ENCODE data around the gene SAMD11. TPM values are rescaled to one million over a fixed set of nuclear protein-coding genes. Genes with fewer than 3 reads are reported as not detected.

Gene SAMD11
- total RNA-seq, 1 experiment from 2014 or later, result 13.5 TPM

DNA sequence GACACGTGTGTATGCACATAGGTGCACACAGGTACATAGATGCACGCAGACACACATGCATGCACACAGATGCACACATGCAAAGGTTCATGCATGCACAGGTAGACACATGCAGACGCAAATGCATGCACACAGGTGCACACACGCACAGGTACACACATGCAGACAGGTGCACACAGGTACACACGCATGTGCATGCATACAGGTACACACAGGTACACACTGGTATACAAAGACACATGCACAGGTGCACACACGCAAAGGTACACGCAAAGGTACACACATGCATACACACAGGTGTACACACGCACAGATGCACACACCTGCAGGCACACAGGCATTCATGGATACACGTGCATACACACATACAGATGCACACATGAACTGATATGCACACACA lies 26.5 kb downstream of the SAMD11 start:
- H4K5ac ChIP-seq (ENCODE audit: insufficient read length, low read depth, low read length), result no peak overlapping the region
- TF ChIP-seq, protein P1, sequence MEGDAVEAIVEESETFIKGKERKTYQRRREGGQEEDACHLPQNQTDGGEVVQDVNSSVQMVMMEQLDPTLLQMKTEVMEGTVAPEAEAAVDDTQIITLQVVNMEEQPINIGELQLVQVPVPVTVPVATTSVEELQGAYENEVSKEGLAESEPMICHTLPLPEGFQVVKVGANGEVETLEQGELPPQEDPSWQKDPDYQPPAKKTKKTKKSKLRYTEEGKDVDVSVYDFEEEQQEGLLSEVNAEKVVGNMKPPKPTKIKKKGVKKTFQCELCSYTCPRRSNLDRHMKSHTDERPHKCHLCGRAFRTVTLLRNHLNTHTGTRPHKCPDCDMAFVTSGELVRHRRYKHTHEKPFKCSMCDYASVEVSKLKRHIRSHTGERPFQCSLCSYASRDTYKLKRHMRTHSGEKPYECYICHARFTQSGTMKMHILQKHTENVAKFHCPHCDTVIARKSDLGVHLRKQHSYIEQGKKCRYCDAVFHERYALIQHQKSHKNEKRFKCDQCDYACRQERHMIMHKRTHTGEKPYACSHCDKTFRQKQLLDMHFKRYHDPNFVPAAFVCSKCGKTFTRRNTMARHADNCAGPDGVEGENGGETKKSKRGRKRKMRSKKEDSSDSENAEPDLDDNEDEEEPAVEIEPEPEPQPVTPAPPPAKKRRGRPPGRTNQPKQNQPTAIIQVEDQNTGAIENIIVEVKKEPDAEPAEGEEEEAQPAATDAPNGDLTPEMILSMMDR (conservative IDR thresholded peaks at IDR 0.05), result no peak
- H3K4ac ChIP-seq (ENCODE audit: low read depth, low read length), result no peak overlapping the region
- Mint-ChIP-seq H3K4me1 (peaks cover 0 to 5% of the 10 kb centered on the region in 2 experiments; a peak in 1 of 4 replicates), H3K36me3 (ENCODE audit: insufficient read depth in 1 of 3, low read depth in 3 of 3) (peaks cover 43 to 85% (median 80%) of the 10 kb centered on the region in 3 experiments; a peak in 6 of 7 replicates), H3K27me3 (ENCODE audit: low read depth) (no peaks in the 10 kb centered on the region), H3K9me3 (no peaks in the 10 kb centered on the region; a peak in 2 of 5 replicates), H3K4me3 (no peak overlapping the region), H3K27ac (no peak overlapping the region)
- H2BK20ac ChIP-seq (ENCODE audit: low read depth, low read length, poor library complexity, severe bottlenecking), result no peak overlapping the region
- H4K20me1 ChIP-seq (ENCODE audit: control insufficient read depth, insufficient read depth, insufficient read length), result no peaks in the 10 kb centered on the region
- H2BK120ac ChIP-seq (ENCODE audit: low read depth, low read length, poor library complexity, severe bottlenecking), result no peak overlapping the region
- no peaks in the 10 kb centered on the region for H3K79me1 ChIP-seq (ENCODE audit: insufficient read depth, low read depth, low read length, poor library complexity, severe bottlenecking)
- H2AK5ac ChIP-seq (ENCODE audit: insufficient read length, low read length), result no peak overlapping the region
- H2BK5ac ChIP-seq (ENCODE audit: insufficient read length, low read length), result no peak overlapping the region
- H3K9me3 ChIP-seq (ENCODE audit: control insufficient read depth, low read depth, low read length), result no peaks in the 10 kb centered on the region
- H3K23ac ChIP-seq (ENCODE audit: insufficient read length, low read depth, low read length), result no peak overlapping the region
- H3K27me3 ChIP-seq (ENCODE audit: insufficient read depth, low read length), result no peaks in the 10 kb centered on the region
- no peaks in the 10 kb centered on the region for H3K79me2 ChIP-seq (ENCODE audit: insufficient read depth, low read length)
- H3K9ac ChIP-seq (ENCODE audit: extremely low read depth, insufficient read length, low read length), result no peak overlapping the region
- H3K56ac ChIP-seq (ENCODE audit: insufficient read length, low read depth, low read length), result no peak overlapping the region
- H2BK15ac ChIP-seq (ENCODE audit: low read depth, low read length), result no peak overlapping the region
- no peak for DNase-seq
- H3K27ac ChIP-seq (ENCODE audit: insufficient read length, low read depth, low read length), result no peak overlapping the region
- H4K91ac ChIP-seq (ENCODE audit: insufficient read length, low read depth, low read length), result no peak overlapping the region
- H3K4me2 ChIP-seq (ENCODE audit: insufficient read depth, insufficient read length, low read length), result no peak overlapping the region
- no peaks in the 10 kb centered on the region for H3K23me2 ChIP-seq (ENCODE audit: insufficient read length, low read depth, low read length, poor library complexity, severe bottlenecking)
- no peak overlapping the region for H3T11ph ChIP-seq (ENCODE audit: low read length)
- H3K4me1 ChIP-seq (ENCODE audit: insufficient read depth, low read length), result no peaks in the 10 kb centered on the region
- no peak overlapping the region for H3K18ac ChIP-seq (ENCODE audit: insufficient read length, low read depth, low read length)
- no peak overlapping the region for H2AFZ ChIP-seq (ENCODE audit: low read length)
- H2BK12ac ChIP-seq (ENCODE audit: insufficient read length, low read depth, low read length), result no peak overlapping the region
- no CpG with 5 or more reads among the region's 9 CpGs for WGBS (ENCODE audit: extremely low coverage, insufficient read length, low lambda C conversion rate)
- H3K14ac ChIP-seq (ENCODE audit: insufficient read depth, low read length), result no peak overlapping the region
- no peak overlapping the region for H4K8ac ChIP-seq (replicated peaks; ENCODE audit: insufficient read length, low read depth, low read length)

Data from H9 (cell line).